WERI-Rb-1 (cell line): Measurements from ENCODE around the gene TMEM52B.
"Not testable (repeated sequence)": the region's sequence is repeated elsewhere in the genome, so short reads cannot be mapped to it uniquely, and the experiment has no call there.

ENCODE experiments used
- DNase-seq: peaks from one replicate; pipeline ENCODE4 v3.0.0-alpha.2; 2020
- H3K27ac ChIP-seq: fragments of 250-450 bp; sonication (Bioruptor Pico); 2 replicates; pipeline ENCODE4 v1.5.1; 2020; ENCODE audit warnings: mild to moderate bottlenecking, moderate library complexity
- H3K27me3 ChIP-seq: fragments of 250-450 bp; sonication (Bioruptor Pico); 2 replicates; pipeline ENCODE4 v1.5.1; 2021; ENCODE audit warnings: mild to moderate bottlenecking, low read depth, moderate library complexity; ENCODE audit not compliant: insufficient read depth, severe bottlenecking
- H3K36me3 ChIP-seq: fragments of 250-450 bp; sonication (Bioruptor Pico); 2 replicates; pipeline ENCODE4 v1.5.1; 2020; ENCODE audit warnings: mild to moderate bottlenecking, moderate library complexity
- H3K4me3 ChIP-seq: 2 replicates; pipeline ENCODE4 v1.5.1; 2011; ENCODE audit warnings: low read depth, mild to moderate bottlenecking, control low read depth, low read length
- H3K9me3 ChIP-seq: fragments of 250-450 bp; sonication (Bioruptor Pico); 2 replicates; pipeline ENCODE4 v1.5.1; 2021; ENCODE audit warnings: mild to moderate bottlenecking, moderate library complexity; ENCODE audit not compliant: severe bottlenecking
- CTCF ChIP-seq: IDR thresholded peaks from 2 replicates; pipeline ENCODE4 v1.5.1; 2011; ENCODE audit warnings: low read depth, mild to moderate bottlenecking, control low read depth, inconsistent platforms, low read length

Gene TMEM52B

GRCh38 chr12:10194160-10194670, 15.4 kb downstream of the TMEM52B start:
- H3K36me3 ChIP-seq, result no peaks in the 10 kb centered on the region
- no peaks in the 10 kb centered on the region for H3K9me3 ChIP-seq
- DNase-seq, result no peak
- H3K27me3 ChIP-seq, result no peaks in the 10 kb centered on the region
- TF ChIP-seq CTCF, result no peak
- no peak overlapping the region for H3K4me3 ChIP-seq
- no peak overlapping the region for H3K27ac ChIP-seq

DNA sequence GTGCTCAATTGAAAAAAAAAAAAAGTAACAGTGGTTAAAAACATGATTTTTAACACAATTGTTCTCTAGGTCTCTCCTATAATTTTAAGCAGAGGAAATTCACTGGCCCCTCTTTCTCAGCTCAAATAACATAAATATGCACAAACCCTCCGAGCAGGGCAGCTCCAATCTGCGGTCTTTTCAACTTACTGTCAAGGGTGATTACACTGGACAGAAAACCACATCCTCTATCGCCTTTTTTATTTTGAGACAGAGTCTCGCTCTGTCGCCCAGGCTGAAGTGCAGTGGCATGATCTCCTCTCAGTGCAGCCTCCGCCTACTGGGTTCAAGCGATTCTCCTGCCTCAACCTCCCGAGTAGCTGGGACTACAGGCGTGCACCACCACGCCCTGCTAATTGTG, 17.4 kb downstream of the TMEM52B start:
- no peak for DNase-seq
- TF ChIP-seq CTCF, result no peak
- H3K4me3 ChIP-seq, result no peak overlapping the region
- no peak overlapping the region for H3K27ac ChIP-seq
- H3K27me3 ChIP-seq, result no peaks in the 10 kb centered on the region
- no peaks in the 10 kb centered on the region for H3K9me3 ChIP-seq
- H3K36me3 ChIP-seq, result no peaks in the 10 kb centered on the region

DNA sequence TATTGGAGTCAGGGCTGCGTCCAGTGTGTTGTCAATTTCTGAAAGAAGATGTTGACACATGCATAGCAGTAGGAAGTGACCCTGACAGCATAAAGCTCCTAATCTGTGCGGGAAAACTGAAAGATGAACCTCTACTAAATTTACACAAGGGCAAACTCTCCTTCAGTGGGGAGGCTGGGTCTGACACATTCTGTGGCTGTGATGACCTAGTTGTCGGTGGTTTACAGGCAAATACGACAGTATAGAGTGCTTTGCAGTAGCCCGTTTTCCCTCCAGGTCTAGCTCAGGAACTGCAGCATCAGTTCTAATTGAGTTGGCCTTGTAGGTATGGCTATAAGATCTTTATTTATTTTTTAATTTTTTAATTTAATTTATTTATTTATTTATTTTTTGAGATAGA, 19.0 kb downstream of the TMEM52B start:
- no peak overlapping the region for H3K27ac ChIP-seq
- H3K9me3 ChIP-seq, result no peaks in the 10 kb centered on the region
- no peak overlapping the region for H3K4me3 ChIP-seq
- no peaks in the 10 kb centered on the region for H3K27me3 ChIP-seq
- no peak for TF ChIP-seq CTCF
- no peak for DNase-seq
- H3K36me3 ChIP-seq, result no peaks in the 10 kb centered on the region

DNA sequence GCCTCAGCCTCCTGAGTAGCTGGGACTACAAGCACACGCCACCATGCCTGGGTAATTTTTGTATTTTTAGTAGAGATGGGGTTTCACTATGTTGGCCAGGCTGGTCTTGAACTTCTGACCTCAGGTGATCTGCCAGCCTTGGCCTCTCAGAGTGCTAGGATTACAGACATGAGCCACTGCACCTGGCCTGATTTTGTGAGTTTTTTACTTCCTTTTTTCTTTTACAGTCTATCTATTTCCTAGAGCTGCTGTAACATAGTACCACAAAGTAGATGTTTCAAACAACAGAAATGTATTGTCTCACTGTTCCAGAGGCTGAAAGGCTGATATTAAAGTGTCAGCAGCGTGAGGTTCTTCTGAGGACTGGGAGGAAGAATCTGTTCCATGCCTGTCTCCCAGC, 25.7 kb downstream of the TMEM52B start:
- H3K9me3 ChIP-seq, H3K27me3 ChIP-seq, H3K4me3 ChIP-seq, H3K36me3 ChIP-seq, DNase-seq, H3K27ac ChIP-seq: not testable (repeated sequence)

GRCh38 chr12:10205220-10205807, 26.5 kb downstream of the TMEM52B start:
- DNase-seq, result no peak
- TF ChIP-seq CTCF, result no peak
- Histone ChIP-seq H3K27me3 (no peaks in the 10 kb centered on the region), H3K27ac (no peak overlapping the region), H3K9me3 (no peaks in the 10 kb centered on the region), H3K4me3 (no peak overlapping the region), H3K36me3 (no peaks in the 10 kb centered on the region)

DNA sequence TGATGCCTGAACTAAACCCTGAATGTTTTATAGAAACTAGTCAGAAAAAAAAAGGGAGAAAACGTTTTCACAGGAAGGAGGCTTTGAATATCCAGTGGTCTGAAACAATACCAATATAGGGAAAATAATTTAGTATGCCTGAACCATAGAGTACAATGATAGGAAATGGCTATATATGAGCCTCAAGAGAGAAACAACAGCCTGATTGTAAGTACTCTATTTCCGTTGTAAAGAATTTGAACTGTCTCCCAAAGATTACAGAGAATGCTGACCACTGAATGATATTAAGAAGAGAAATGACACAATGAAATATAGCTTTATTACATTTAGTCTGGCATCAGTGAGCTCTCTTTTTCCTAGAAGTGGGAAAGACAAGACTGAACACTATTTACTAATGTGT, 28.3 kb downstream of the TMEM52B start:
- Histone ChIP-seq H3K36me3 (no peaks in the 10 kb centered on the region), H3K9me3 (no peaks in the 10 kb centered on the region), H3K4me3 (no peak overlapping the region), H3K27me3 (no peaks in the 10 kb centered on the region), H3K27ac (no peak overlapping the region)
- no peak for TF ChIP-seq CTCF
- no peak for DNase-seq
